ENCODE results near the gene ARID4B.

DNA sequence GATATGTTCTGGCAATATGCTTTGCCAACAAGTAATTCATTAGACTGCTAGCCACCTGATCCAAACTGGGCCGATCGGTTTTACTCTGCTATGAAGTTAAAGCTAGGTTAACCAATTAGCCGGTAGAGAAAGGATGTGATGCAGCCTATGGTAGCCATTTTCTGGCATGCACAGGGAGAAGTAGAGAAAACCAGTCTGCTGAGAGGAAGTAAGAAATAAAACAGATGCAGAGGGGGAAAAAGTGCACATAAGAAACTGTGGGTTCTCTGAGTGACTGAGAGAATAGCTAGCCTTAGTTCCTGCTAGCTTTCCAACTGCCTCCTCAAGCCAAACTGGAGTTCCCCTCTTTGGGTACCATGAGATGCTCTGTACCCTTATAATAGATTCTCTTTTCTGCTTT is 52.8 kb downstream of the ARID4B start:
- TF ChIP-seq CTCF (IDR thresholded peaks at IDR 0.05) (no peak), POLR2A (IDR thresholded peaks at IDR 0.05) (no peak)

Data from heart left ventricle (tissue), 13 donors.